H1 (cell line): ENCODE data around the gene RASGEF1C. TPM values are rescaled to one million over a fixed set of nuclear protein-coding genes. Genes with fewer than 3 reads are reported as not detected.

Source experiments
- CTCF ChIA-PET: fragments of 300-600 bp; sonication (Branson Sonifier 250); formaldehyde crosslinking; loops from one replicate; lab custom pipeline; 2021; ENCODE audit not compliant: partially characterized antibody; lab: Charles Lee
- POLR2A ChIA-PET: fragments of 300-600 bp; sonication (Branson Sonifier 250); formaldehyde crosslinking; loops from one replicate; lab custom pipeline; 2021; ENCODE audit warnings: inconsistent platforms; ENCODE audit not compliant: partially characterized antibody; lab: Charles Lee
- DNase-seq, 2 experiments: peaks; one replicate each; pipeline versions ENCODE4 v3.0.0 to v3.0.0-alpha.2; 2010 to 2022; ENCODE audit warnings: low spot score in 2 of 2, low read depth in 1 of 2, mixed read lengths in 1 of 2
- FAIRE-seq: peaks from 2 replicates; lab custom pipeline; 2011; peaks lifted over from hg19 to GRCh38; lab: Jason Lieb, UNC
- H2AFZ ChIP-seq: 2 replicates; pipeline ENCODE4 v1.8.1; 2012; ENCODE audit warnings: low read length, inconsistent platforms
- H2AK5ac ChIP-seq: 2 replicates; pipeline ENCODE4 v1.6.1; 2013; ENCODE audit warnings: low read depth, low read length
- H2BK120ac ChIP-seq: replicated peaks from 2 replicates; pipeline ENCODE3; 2013; ENCODE audit warnings: low read depth, low read length, inconsistent platforms
- H2BK12ac ChIP-seq: 2 replicates; pipeline ENCODE4 v1.6.1; 2013; ENCODE audit warnings: low read depth, low read length
- H2BK15ac ChIP-seq: 2 replicates; pipeline ENCODE4 v1.6.1; 2013; ENCODE audit warnings: low read length
- H2BK20ac ChIP-seq: 2 replicates; pipeline ENCODE4 v1.6.1; 2013; ENCODE audit warnings: low read length
- H2BK5ac ChIP-seq: 2 replicates; pipeline ENCODE4 v1.6.1; 2013; ENCODE audit warnings: low read depth, low read length
- H3K14ac ChIP-seq: 2 replicates; pipeline ENCODE4 v1.6.1; 2013; ENCODE audit warnings: inconsistent platforms; ENCODE audit not compliant: insufficient read length
- H3K18ac ChIP-seq: 2 replicates; pipeline ENCODE4 v1.6.1; 2013; ENCODE audit warnings: low read length; ENCODE audit errors: extremely low read depth
- H3K23ac ChIP-seq: 2 replicates; pipeline ENCODE4 v1.6.1; 2013; ENCODE audit warnings: inconsistent platforms; ENCODE audit not compliant: insufficient read length
- H3K23me2 ChIP-seq: 2 replicates; pipeline ENCODE4 v1.6.1; 2013; ENCODE audit warnings: low read depth, low read length
- H3K27ac ChIP-seq: 2 replicates; pipeline ENCODE4 v1.6.1; 2011; ENCODE audit warnings: low read depth, low read length, inconsistent platforms
- H3K27me3 ChIP-seq, 4 experiments: replicated peaks in 1 of 4; 1 replicate in 1 of 4; 2 replicates in 3 of 4; pipeline versions ENCODE4 v1.6.1 to v1.8.1; 2011 to 2013; ENCODE audit warnings: low read length in 3 of 4, mild to moderate bottlenecking in 3 of 4, inconsistent platforms in 2 of 4, mixed read lengths in 2 of 4, moderate library complexity in 1 of 4; ENCODE audit not compliant: control insufficient read depth in 3 of 4, insufficient read depth in 3 of 4; ENCODE audit errors: extremely low read depth in 1 of 4
- H3K36me3 ChIP-seq, 4 experiments: 2 replicates each; pipeline versions ENCODE4 v1.6.1 to v1.8.1; 2011 to 2013; ENCODE audit warnings: mild to moderate bottlenecking in 4 of 4, low read length in 3 of 4, moderate library complexity in 2 of 4, control low read depth in 1 of 4, inconsistent platforms in 1 of 4; ENCODE audit not compliant: insufficient read depth in 4 of 4, control insufficient read depth in 2 of 4
- H3K4ac ChIP-seq: replicated peaks from 2 replicates; pipeline ENCODE3; 2013; ENCODE audit warnings: low read length, low read depth, mixed read lengths, inconsistent platforms; ENCODE audit not compliant: insufficient read length
- H3K4me1 ChIP-seq, 4 experiments: replicated peaks in 1 of 4; 1 replicate in 1 of 4; 2 replicates in 3 of 4; pipeline versions ENCODE4 v1.6.1 to v1.8.1; 2011 to 2013; ENCODE audit warnings: low read length in 3 of 4, inconsistent platforms in 2 of 4, mixed read lengths in 1 of 4; ENCODE audit not compliant: insufficient read depth in 4 of 4, control insufficient read depth in 3 of 4
- H3K4me2 ChIP-seq, 2 experiments: 2 replicates each; pipeline versions ENCODE4 v1.6.1 to v1.8.1; 2011 to 2013; ENCODE audit warnings: low read depth in 2 of 2, low read length in 2 of 2, control low read depth in 1 of 2, inconsistent platforms in 1 of 2, mild to moderate bottlenecking in 1 of 2; ENCODE audit not compliant: insufficient read depth in 1 of 2
- H3K4me3 ChIP-seq, 4 experiments: fragments of 200-600, 300-600 bp in 1 of 4; sonication (generic), shearing (Covaris generic), sonication (Bioruptor Twin) in 1 of 4; 2 replicates each; pipeline versions ENCODE4 v1.5.1 to v1.8.1; 2011 to 2016; ENCODE audit warnings: low read length in 4 of 4, low read depth in 3 of 4, control low read depth in 2 of 4, inconsistent platforms in 2 of 4, mild to moderate bottlenecking in 2 of 4, mixed read lengths in 1 of 4, moderate library complexity in 1 of 4; ENCODE audit not compliant: insufficient read depth in 2 of 4; ENCODE audit errors: extremely low read depth in 1 of 4
- H3K56ac ChIP-seq: replicated peaks from 2 replicates; pipeline ENCODE3; 2013; ENCODE audit warnings: low read depth, mild to moderate bottlenecking, mixed read lengths, low read length, inconsistent platforms; ENCODE audit not compliant: insufficient read length
- H3K79me1 ChIP-seq: 2 replicates; pipeline ENCODE4 v1.6.1; 2013; ENCODE audit warnings: low read depth, low read length, control low read depth
- H3K79me2 ChIP-seq, 2 experiments: 2 replicates each; pipeline versions ENCODE4 v1.6.1 to v1.8.1; 2012 to 2013; ENCODE audit warnings: low read length in 2 of 2, mild to moderate bottlenecking in 2 of 2, inconsistent platforms in 1 of 2; ENCODE audit not compliant: insufficient read depth in 2 of 2, control insufficient read depth in 1 of 2
- H3K9ac ChIP-seq, 4 experiments: replicated peaks in 1 of 4; 1 replicate in 1 of 4; 2 replicates in 3 of 4; pipeline versions ENCODE4 v1.6.1 to v1.8.1; 2011 to 2013; ENCODE audit warnings: low read depth in 3 of 4, low read length in 3 of 4, control low read depth in 2 of 4, mild to moderate bottlenecking in 2 of 4, moderate library complexity in 2 of 4, inconsistent platforms in 1 of 4; ENCODE audit errors: extremely low read depth in 1 of 4
- H3K9me3 ChIP-seq, 2 experiments: 2 replicates each; pipeline versions ENCODE4 v1.6.1 to v1.8.1; 2012 to 2013; ENCODE audit warnings: mild to moderate bottlenecking in 2 of 2, moderate library complexity in 2 of 2, control low read depth in 1 of 2, inconsistent platforms in 1 of 2, low read depth in 1 of 2, low read length in 1 of 2, mixed read lengths in 1 of 2; ENCODE audit not compliant: insufficient read depth in 2 of 2
- H4K20me1 ChIP-seq, 2 experiments: replicated peaks in 1 of 2; 2 replicates each; pipeline versions ENCODE3 to v1.8.1; 2011 to 2013; ENCODE audit warnings: inconsistent platforms in 2 of 2, low read length in 2 of 2, mild to moderate bottlenecking in 1 of 2; ENCODE audit not compliant: insufficient read depth in 2 of 2, control insufficient read depth in 1 of 2
- H4K5ac ChIP-seq: 2 replicates; pipeline ENCODE4 v1.6.1; 2013; ENCODE audit warnings: low read length, low read depth, mixed read lengths, inconsistent platforms; ENCODE audit not compliant: insufficient read length
- H4K8ac ChIP-seq: 2 replicates; pipeline ENCODE4 v1.8.0; 2013; ENCODE audit warnings: mild to moderate bottlenecking, moderate library complexity, low read length, inconsistent platforms; ENCODE audit not compliant: insufficient read depth; ENCODE audit errors: extremely low read depth
- H4K91ac ChIP-seq: replicated peaks from 2 replicates; pipeline ENCODE3; 2013; ENCODE audit warnings: low read length, mixed read lengths, inconsistent platforms; ENCODE audit not compliant: insufficient read length
- CEBPB ChIP-seq: IDR thresholded peaks from 2 replicates; pipeline ENCODE4 v1.6.1; 2012; ENCODE audit warnings: low read depth, low read length
- EGR1 ChIP-seq: IDR thresholded peaks from 2 replicates; pipeline ENCODE4 v1.6.1; 2011; ENCODE audit warnings: low read depth, low read length, borderline replicate concordance
- GTF2F1 ChIP-seq: IDR thresholded peaks from 2 replicates; pipeline ENCODE4 v1.6.1; 2012; ENCODE audit warnings: low read depth, low read length, improper control_type of control experiment, borderline replicate concordance
- POU5F1 ChIP-seq: IDR thresholded peaks from 2 replicates; pipeline ENCODE4 v1.6.1; 2011; ENCODE audit warnings: low read depth, mild to moderate bottlenecking, low read length, moderate library complexity
- YY1 ChIP-seq: IDR thresholded peaks from 2 replicates; pipeline ENCODE4 v1.6.1; 2011; ENCODE audit warnings: low read depth, mild to moderate bottlenecking, low read length
- WGBS, 2 experiments: shearing (Covaris generic) in 1 of 2; methylation state at CpG; one replicate each; pipeline versions ENCODE4 v1.1.6 to v1.1.7; 2013 to 2015; ENCODE audit warnings: low lambda C conversion rate in 2 of 2, mixed read lengths in 2 of 2, inconsistent platforms in 1 of 2, low coverage in 1 of 2, missing lambda C conversion rate in 1 of 2; ENCODE audit not compliant: insufficient replicate concordance in 2 of 2, insufficient coverage in 1 of 2, insufficient read length in 1 of 2; ENCODE audit errors: extremely low coverage in 1 of 2, missing lambda C conversion rate in 1 of 2; 5-methylcytosine and 5-hydroxymethylcytosine counted together
- polyA plus RNA-seq, 7 experiments: library from polyadenylated mRNA; depleted of rRNA in 3 of 7; stranded (reverse) in 5 of 7; unstranded in 2 of 7; fragments of >200 nt in 5 of 7; fragments of 200-250 nt in 2 of 7; gene quantifications; 1 replicate in 5 of 7; 2 replicates in 1 of 7; 4 replicates in 1 of 7; pipeline versions ENCODE4 v1.2.1 to v1.2.3, GENCODE V29; 2011 to 2013; ENCODE audit warnings: missing spikeins in 2 of 7, mixed read lengths in 2 of 7
- total RNA-seq: library from RNA; stranded (reverse); fragmentation: NEBNext Ultra II Directional; extraction: Animal tissue kit (Norgen Biotek cat#: 25700); gene quantifications from 2 replicates; pipeline ENCODE4 v1.2.1, GENCODE V29; 2021

The RASGEF1C gene
- total and polyA plus RNA-seq, 2 of the 8 experiments (the other 6 are each of a cell fraction or from before 2014, with no cell fraction given) = 0.26 to 0.61 TPM

DNA sequence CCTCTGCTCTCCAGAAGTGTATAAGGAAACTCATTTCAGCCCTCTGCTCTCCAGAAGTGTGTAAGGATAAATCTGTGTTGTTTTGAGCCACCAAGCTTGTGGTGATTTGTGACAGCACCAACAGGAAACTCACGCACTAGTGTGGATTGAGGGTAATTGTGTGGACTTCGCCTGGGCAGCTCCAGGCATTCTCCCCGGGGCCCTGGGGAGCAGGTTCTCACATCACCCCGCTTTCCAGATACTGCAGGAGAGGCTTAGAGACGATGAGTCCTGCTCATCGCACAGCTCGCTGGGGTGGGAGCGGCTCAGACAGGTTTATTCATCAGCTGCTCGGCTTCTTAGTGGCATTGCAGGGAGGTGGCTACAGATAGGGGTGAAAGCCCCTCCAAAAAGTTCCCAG lies 99.1 kb downstream of the RASGEF1C start:
- Histone ChIP-seq H4K5ac (no peak overlapping the region), H3K4me2 (no peak overlapping the region), H3K79me2 (no peaks in the 10 kb centered on the region), H3K9ac (no peak overlapping the region), H3K56ac (no peak overlapping the region), H2AFZ (no peak overlapping the region), H3K4me3 (no peak overlapping the region), H3K9me3 (peaks cover 3 to 12% of the 10 kb centered on the region in 2 experiments; a peak in 3 of 4 replicates), H2AK5ac (no peak overlapping the region), H4K20me1 (peaks cover 0 to 4% of the 10 kb centered on the region in 2 experiments), H3K18ac (no peak overlapping the region), H3K79me1 (no peaks in the 10 kb centered on the region), H2BK12ac (no peak overlapping the region), H3K36me3 (no peaks in the 10 kb centered on the region), H2BK5ac (no peak overlapping the region), H3K23ac (no peak overlapping the region), H3K14ac (no peak overlapping the region), H4K91ac (no peak overlapping the region), H4K8ac (no peak overlapping the region), H2BK20ac (no peak overlapping the region), H3K27ac (no peak overlapping the region), H3K23me2 (no peaks in the 10 kb centered on the region), H3K27me3 (no peaks in the 10 kb centered on the region), H3K4me1 (peaks cover 0 to 4% (median 0%) of the 10 kb centered on the region in 4 experiments; a peak in 3 of 7 replicates), H2BK120ac (no peak overlapping the region), H2BK15ac (no peak overlapping the region), H3K4ac (no peak overlapping the region)
- ChIA-PET POLR2A (interaction anchor here (1.3 kb wide), 1 partner anchor 17 kb away, joined by 4 read pairs; no protein-coding TSS in a partner anchor), CTCF (interaction anchor here (1.2 to 1.4 kb wide), 2 partner anchors 15 to 17 kb away, joined by 3 to 5 read pairs; no protein-coding TSS in a partner anchor)
- 81% methylated on average over 9 of the region's 9 CpGs; no CpG with 5 or more reads in 1 of the 2 experiments for WGBS, 2 experiments
- DNase-seq (no peak), FAIRE-seq (no peak)
- TF ChIP-seq YY1 (no peak), POU5F1 (no peak), EGR1 (no peak), CEBPB (no peak), GTF2F1 (no peak)
